GM21717 (cell line): Measurements from ENCODE around the gene EXOC4.
"Not testable (repeated sequence)": the region's sequence is repeated elsewhere in the genome, so short reads cannot be mapped to it uniquely, and the experiment has no call there.

Experiments used
- ATAC-seq: cut with Tn5 transposase; IDR thresholded peaks from one replicate; pipeline ENCODE4 v1.9.1; 2021; ENCODE audit warnings: mild to moderate bottlenecking, moderate library complexity; ENCODE audit not compliant: unreplicated experiment

EXOC4 gene

GRCh38 chr7:133777701-133778100 is 524.8 kb downstream of the EXOC4 start:
- ATAC-seq: no peak

DNA sequence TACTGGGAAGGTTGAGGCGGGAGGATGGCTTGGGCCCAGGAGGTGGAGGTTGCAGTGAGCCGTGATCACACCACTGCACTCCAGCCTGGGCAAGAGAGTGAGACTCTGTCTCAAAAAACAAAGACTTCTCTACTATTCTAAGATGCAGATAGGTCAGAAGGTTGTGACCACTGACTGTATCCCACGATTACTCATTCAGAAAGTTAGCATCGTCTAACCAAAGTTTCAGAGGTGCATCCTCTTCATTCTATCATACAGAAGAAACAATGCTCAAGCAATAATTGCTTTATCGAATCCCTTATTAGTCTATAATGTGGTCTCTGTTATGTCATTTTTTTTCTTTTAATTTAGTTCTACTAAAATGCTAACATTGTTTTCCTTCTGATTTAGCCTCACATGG is 525.6 kb downstream of the EXOC4 start:
- peak; percentile 77 for ATAC-seq

DNA sequence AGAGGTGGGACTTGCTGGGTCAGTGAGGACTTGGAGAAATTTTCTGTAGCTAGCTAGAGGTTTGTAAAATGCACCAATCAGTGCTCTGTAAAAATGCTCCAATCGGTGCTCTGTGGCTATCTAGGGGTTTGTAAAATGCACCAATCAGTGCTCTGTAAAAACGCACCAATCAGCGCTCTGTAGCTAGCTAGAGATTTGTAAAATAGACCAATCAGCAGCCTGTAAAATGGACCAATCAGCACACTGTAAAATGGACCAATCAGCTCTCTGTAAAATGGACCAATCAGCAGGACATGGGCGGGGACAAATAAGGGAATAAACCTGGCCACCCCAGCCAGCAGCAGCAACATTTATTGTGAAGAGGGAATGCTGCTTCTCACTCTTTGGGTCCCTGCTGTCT is 526.7 kb downstream of the EXOC4 start:
- ATAC-seq: not testable (repeated sequence)

- no peak for ATAC-seq
These were observed 528.0 kb downstream of the EXOC4 start for GRCh38 chr7:133780912-133781311.

GRCh38 chr7:133781486-133782090 is 528.7 kb downstream of the EXOC4 start:
- no peak for ATAC-seq

GRCh38 chr7:133782470-133782869 is 529.6 kb downstream of the EXOC4 start:
- no peak for ATAC-seq

DNA sequence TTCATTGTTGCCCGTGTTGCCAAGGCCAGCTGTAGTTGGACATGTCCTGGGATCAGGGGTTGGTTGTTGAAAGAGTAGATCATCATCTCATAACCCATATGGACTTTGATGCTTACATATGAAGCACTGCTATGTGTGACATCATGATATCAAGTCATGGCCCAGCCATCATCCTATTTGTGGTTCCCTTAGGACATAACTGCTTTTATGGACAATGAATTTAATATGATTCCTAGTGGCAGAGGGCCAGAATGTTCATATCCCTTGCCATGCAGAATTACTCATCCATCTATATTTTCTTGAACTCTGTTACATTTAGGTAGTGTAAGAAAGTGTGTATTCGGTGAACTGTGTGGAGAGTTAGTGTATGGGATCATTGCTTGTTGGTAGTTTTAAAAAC is 530.4 kb downstream of the EXOC4 start:
- no peak for ATAC-seq

- no peak for ATAC-seq
These were observed 531.7 kb downstream of the EXOC4 start for GRCh38 chr7:133784486-133785001.

DNA sequence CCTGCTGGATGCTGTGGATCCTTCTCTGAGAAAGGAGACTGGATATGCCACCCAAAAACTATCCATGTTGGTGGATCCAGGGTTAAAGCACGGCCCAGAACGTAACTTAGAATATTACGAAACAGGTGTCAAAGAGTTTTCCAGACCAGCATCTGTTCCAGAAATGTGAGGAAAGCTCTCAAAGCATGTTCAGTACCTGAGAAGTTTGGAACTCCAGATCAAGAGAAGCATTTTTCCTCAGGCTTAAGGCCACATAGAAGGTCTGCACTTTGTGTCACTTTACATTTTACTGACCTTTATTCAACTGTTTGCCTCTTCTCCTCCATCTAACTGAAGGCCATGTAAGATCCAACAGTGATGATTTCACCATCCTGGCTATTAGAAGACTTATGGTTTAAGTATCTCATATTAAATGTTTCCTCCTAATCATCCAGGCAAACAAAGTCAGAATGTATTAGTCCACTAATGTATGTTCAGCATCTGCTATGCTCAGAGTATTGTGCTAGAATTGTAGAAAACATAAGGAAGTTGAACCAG is 533.6 kb downstream of the EXOC4 start:
- ATAC-seq: no peak

DNA sequence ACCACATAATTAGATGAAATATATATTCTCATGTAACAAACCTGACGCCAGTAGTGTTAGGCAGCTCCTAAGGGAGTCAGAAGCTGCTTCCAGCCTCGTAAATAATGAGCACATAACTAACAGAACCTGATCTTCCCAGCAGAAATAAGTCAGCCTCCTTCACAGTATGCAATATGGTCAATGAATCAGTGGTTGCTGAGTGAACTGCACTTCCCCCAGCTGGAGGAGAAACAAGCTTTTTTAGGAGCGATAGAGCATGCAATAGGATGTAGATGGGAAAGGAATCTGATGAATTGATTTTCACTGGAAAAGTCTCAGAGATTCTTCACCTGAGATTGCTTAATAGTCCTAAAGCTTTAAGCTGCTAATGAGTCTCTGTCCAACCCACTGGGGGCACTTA is 537.1 kb downstream of the EXOC4 start:
- no peak for ATAC-seq

DNA sequence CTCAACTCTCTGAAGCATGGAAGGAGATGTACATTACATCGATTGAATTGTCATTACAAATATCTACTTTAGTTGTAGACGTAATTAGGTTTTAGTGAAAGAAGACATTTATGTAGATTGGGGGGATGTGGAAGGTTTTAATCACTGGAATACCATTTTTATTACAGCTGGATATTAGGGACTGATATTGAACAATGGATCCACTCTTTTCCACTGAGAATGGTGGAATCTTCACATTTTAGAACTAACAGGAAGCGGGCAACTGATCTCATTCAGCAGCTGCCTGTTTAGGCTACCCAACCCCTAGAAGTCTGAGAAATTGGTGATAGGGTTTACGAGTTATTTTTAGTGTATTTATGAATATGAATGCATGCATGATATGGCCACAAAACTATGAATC is 538.0 kb downstream of the EXOC4 start:
- ATAC-seq: no peak

- no peak for ATAC-seq
These were observed 541.6 kb downstream of the EXOC4 start for GRCh38 chr7:133794479-133794878.

- ATAC-seq: no peak
These were observed 542.3 kb downstream of the EXOC4 start for GRCh38 chr7:133795068-133795665.

GRCh38 chr7:133796782-133797745 is 544.2 kb downstream of the EXOC4 start:
- ATAC-seq: no peak

- no peak for ATAC-seq
These were observed 545.1 kb downstream of the EXOC4 start for GRCh38 chr7:133797818-133798520.

GRCh38 chr7:133801341-133801740 is 548.5 kb downstream of the EXOC4 start:
- no peak for ATAC-seq

DNA sequence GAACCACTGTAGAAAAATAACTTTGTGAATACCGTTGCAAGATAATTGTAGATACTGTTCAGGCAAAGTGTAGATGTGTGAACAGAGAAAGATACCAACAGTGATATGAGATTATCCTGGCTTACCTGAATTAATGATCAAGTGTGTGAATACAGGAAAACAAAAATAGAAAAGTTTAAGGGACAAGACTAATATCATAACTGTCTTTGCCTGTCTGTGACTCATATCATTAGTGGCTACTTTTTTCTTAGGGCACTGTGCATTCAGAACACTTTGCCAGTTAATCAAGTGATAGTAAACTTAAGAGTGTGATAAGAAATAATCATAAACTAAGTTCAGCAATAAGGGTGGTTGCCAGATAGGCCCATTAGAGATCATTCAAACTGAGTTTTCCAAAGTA is 551.2 kb downstream of the EXOC4 start:
- ATAC-seq: no peak

- ATAC-seq: no peak
These were observed 552.5 kb downstream of the EXOC4 start for GRCh38 chr7:133805426-133805825.

DNA sequence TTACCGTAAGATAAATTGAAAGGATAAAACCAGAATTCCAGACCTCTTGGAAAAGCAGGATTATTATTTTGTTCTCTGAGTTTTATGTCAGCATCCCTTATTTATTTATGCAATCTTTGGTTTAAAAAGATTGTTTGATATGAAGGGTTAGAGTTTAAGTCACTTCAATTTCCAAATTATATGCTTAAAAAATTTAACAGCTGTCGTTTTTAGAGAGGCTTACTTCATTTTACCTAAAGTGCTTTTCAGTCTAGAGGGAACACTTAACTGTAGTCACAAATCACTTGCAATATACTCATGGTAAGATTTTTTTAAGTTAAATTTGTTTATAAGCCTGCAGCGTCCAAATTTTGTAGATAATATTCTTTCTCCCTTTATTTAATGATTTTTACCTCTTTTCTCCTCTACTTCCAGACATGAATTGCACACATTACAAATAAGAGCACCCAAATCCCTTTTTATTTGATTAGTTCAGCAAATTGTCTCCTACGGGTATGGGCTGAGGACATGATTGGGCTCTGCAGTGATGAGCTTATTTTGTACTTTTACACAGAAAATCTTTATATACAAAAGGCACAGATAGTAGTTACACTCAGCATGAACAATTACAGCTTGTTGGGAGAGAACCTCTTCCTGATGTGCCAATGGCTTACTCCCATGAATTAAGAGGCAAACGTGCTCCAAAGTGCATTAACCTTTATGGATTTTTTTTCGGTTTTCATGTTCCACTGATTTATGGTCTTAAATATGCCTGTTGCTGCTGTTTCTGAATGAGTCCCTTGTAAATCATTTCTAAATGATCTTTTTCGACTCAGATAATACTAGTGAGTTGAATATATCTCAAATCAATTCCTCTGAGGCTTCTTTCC is 555.0 kb downstream of the EXOC4 start:
- ATAC-seq: no peak

GRCh38 chr7:133808493-133808866 is 555.6 kb downstream of the EXOC4 start:
- no peak for ATAC-seq
